MM.1S (cell line): ENCODE results near the gene DEDD2.

Experiments used
- CTCF ChIP-seq: fragments of 300-600 bp; sonication (generic); IDR thresholded peaks from 2 replicates; pipeline ENCODE4 v1.5.1; 2016; ENCODE audit warnings: antibody characterized with exemption, low read length, mixed read lengths
- EZH2 ChIP-seq: fragments of 300-600 bp; sonication (generic); optimal IDR thresholded peaks from 2 replicates; pipeline ENCODE3; 2017; ENCODE audit warnings: low read depth, mild to moderate bottlenecking, antibody characterized with exemption, low read length, mixed read lengths
- EZH2phosphoT487 ChIP-seq: fragments of 300-600 bp; sonication (generic); IDR thresholded peaks from 2 replicates; pipeline ENCODE4 v1.6.1; 2018; ENCODE audit warnings: antibody characterized with exemption, low read length

DNA sequence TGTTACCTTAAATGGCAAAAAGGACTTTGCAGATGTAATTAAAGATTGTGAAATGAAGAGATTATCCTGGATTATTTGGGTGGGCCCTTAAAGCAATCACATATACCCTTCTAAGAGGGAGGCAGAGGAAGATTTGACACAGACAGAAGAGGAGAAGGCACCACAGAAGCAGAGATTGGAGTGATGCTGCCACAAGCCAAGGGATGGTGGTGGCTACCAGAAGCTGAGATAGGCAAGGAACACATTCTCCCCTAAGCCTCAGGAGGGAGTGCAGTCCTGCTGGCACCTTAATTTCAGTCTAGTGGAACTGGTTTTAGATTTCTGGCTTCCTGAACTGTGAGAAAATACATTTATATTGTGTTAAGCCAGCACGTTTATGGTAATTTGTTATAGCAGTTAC is 24.2 kb downstream of the DEDD2 start:
- no peak for TF ChIP-seq EZH2
- no peak for TF ChIP-seq CTCF
- TF ChIP-seq EZH2phosphoT487: no peak
